Measurements from ENCODE around the gene SPOCK1.

Gene SPOCK1

GRCh38 chr5:137491121-137491520 lies 8.0 kb downstream of the SPOCK1 start:
- DNase-seq: no peak

- no peak for DNase-seq
These were observed 8.5 kb downstream of the SPOCK1 start for GRCh38 chr5:137490591-137490990.

GRCh38 chr5:137488974-137489373 lies 10.2 kb downstream of the SPOCK1 start:
- no peak for DNase-seq

GRCh38 chr5:137488516-137488915 lies 10.6 kb downstream of the SPOCK1 start:
- DNase-seq: no peak

- DNase-seq: no peak
These were observed 11.5 kb downstream of the SPOCK1 start for GRCh38 chr5:137487600-137487999.

- DNase-seq: no peak
These were observed 12.4 kb downstream of the SPOCK1 start for GRCh38 chr5:137486707-137487106.

GRCh38 chr5:137481596-137481995 lies 17.5 kb downstream of the SPOCK1 start:
- no peak for DNase-seq

- DNase-seq: no peak
These were observed 21.1 kb downstream of the SPOCK1 start for GRCh38 chr5:137478043-137478442.

GRCh38 chr5:137470921-137471220 lies 28.3 kb downstream of the SPOCK1 start:
- no peak for DNase-seq

- no peak for DNase-seq
These were observed 28.8 kb downstream of the SPOCK1 start for GRCh38 chr5:137470111-137470920.

- no peak for DNase-seq
These were observed 32.2 kb downstream of the SPOCK1 start for GRCh38 chr5:137466889-137467288.

- DNase-seq: no peak
These were observed 33.2 kb downstream of the SPOCK1 start for GRCh38 chr5:137465930-137466329.

- DNase-seq: no peak
These were observed 36.2 kb downstream of the SPOCK1 start for GRCh38 chr5:137462816-137463520.

GRCh38 chr5:137462265-137462590 lies 36.9 kb downstream of the SPOCK1 start:
- DNase-seq: no peak

- DNase-seq: peak; percentile 2
These were observed 37.5 kb downstream of the SPOCK1 start for GRCh38 chr5:137461391-137462264.

GRCh38 chr5:137454671-137455070 lies 44.5 kb downstream of the SPOCK1 start:
- DNase-seq: no peak

- peak; percentile 87 for DNase-seq
These were observed 45.5 kb downstream of the SPOCK1 start for GRCh38 chr5:137453483-137454080.

GRCh38 chr5:137450759-137451158 lies 48.4 kb downstream of the SPOCK1 start:
- no peak for DNase-seq

- no peak for DNase-seq
These were observed 50.3 kb downstream of the SPOCK1 start for GRCh38 chr5:137448868-137449267.

- DNase-seq: no peak
These were observed 52.5 kb downstream of the SPOCK1 start for GRCh38 chr5:137446615-137447014.

GRCh38 chr5:137446151-137446550 lies 53.0 kb downstream of the SPOCK1 start:
- DNase-seq: no peak

GRCh38 chr5:137442660-137443059 lies 56.5 kb downstream of the SPOCK1 start:
- DNase-seq: no peak

- no peak for DNase-seq
These were observed 57.6 kb downstream of the SPOCK1 start for GRCh38 chr5:137441476-137441875.

All from hematopoietic multipotent progenitor cell treated with erythropoietin and hydrocortisone succinate and interleukin-3 and kit ligand, for 6 days (in vitro differentiated cells).